Fibroblast of lung (primary cell): ENCODE data around the gene CCDC192. TPM values are rescaled to one million over a fixed set of nuclear protein-coding genes. Genes with fewer than 3 reads are reported as not detected.

ENCODE experiments used
- DNase-seq, 2 donors: peaks; one replicate each; pipeline versions ENCODE4 v3.0.0 to v3.0.0-alpha.2; 2010; ENCODE audit warnings: low read depth in 2 of 2
- H2AFZ ChIP-seq: 2 replicates; pipeline ENCODE4 v1.5.1; 2012; ENCODE audit warnings: low read length, control low read depth, inconsistent platforms
- H3K27ac ChIP-seq: 2 replicates; pipeline ENCODE4 v1.5.1; 2011; ENCODE audit warnings: low read length, control low read depth; ENCODE audit not compliant: insufficient read depth
- H3K27me3 ChIP-seq: 2 replicates; pipeline ENCODE4 v1.5.1; 2011; ENCODE audit warnings: mild to moderate bottlenecking, low read length; ENCODE audit not compliant: control insufficient read depth, insufficient read depth
- H3K36me3 ChIP-seq: 2 replicates; pipeline ENCODE4 v1.5.1; 2011; ENCODE audit warnings: low read length; ENCODE audit not compliant: control insufficient read depth, insufficient read depth
- H3K4me1 ChIP-seq: 2 replicates; pipeline ENCODE4 v1.5.1; 2011; ENCODE audit warnings: low read length; ENCODE audit not compliant: control insufficient read depth, insufficient read depth; ENCODE audit errors: extremely low read depth
- H3K4me2 ChIP-seq: 2 replicates; pipeline ENCODE4 v1.5.1; 2011; ENCODE audit warnings: low read length, control low read depth; ENCODE audit not compliant: insufficient read depth; ENCODE audit errors: extremely low read depth
- H3K4me3 ChIP-seq, 4 experiments: fragments of 200-600 bp in 1 of 4; sonication (generic) in 1 of 4; replicated peaks in 1 of 4; 2 replicates each; pipeline ENCODE4 v1.5.1; 2011 to 2016; ENCODE audit warnings: low read length in 4 of 4, low read depth in 3 of 4, mild to moderate bottlenecking in 3 of 4, control low read depth in 2 of 4, inconsistent platforms in 1 of 4, mixed read lengths in 1 of 4; ENCODE audit not compliant: insufficient read depth in 1 of 4; ENCODE audit errors: control extremely low read depth in 1 of 4
- H3K79me2 ChIP-seq: 2 replicates; pipeline ENCODE4 v1.5.1; 2012; ENCODE audit warnings: mild to moderate bottlenecking, low read length, inconsistent platforms; ENCODE audit not compliant: control insufficient read depth, insufficient read depth
- H3K9ac ChIP-seq: 2 replicates; pipeline ENCODE4 v1.5.1; 2011; ENCODE audit warnings: mild to moderate bottlenecking, low read length, control low read depth; ENCODE audit not compliant: insufficient read depth
- H3K9me3 ChIP-seq: 2 replicates; pipeline ENCODE4 v1.5.1; 2012; ENCODE audit warnings: low read depth, low read length; ENCODE audit not compliant: control insufficient read depth, insufficient read depth
- H4K20me1 ChIP-seq: 2 replicates; pipeline ENCODE4 v1.5.1; 2011; ENCODE audit warnings: low read length; ENCODE audit not compliant: control insufficient read depth, insufficient read depth; ENCODE audit errors: extremely low read depth
- CTCF ChIP-seq, 2 donors: IDR thresholded peaks in 1 of 2; conservative IDR thresholded peaks in 1 of 2; 1 replicate in 1 of 2; 2 replicates in 1 of 2; pipeline ENCODE4 v1.5.1; 2011 to 2012; ENCODE audit warnings: low read length in 2 of 2, control low read depth in 1 of 2, inconsistent platforms in 1 of 2, low read depth in 1 of 2, mild to moderate bottlenecking in 1 of 2
- EZH2 ChIP-seq: IDR thresholded peaks from 2 replicates; pipeline ENCODE4 v1.5.1; 2012; ENCODE audit warnings: low read length, control low read depth, mild to moderate bottlenecking; ENCODE audit errors: missing control alignments
- polyA plus RNA-seq, 2 donors: library from polyadenylated mRNA; depleted of rRNA in 1 of 2; stranded (reverse) in 1 of 2; unstranded in 1 of 2; fragments of >200 nt; gene quantifications; 2 replicates each; pipeline ENCODE4 v1.2.1, GENCODE V29; 2011 to 2012; ENCODE audit warnings: missing spikeins in 1 of 2
- total RNA-seq: library from RNA; depleted of rRNA; stranded (reverse); fragments of >200 nt; gene quantifications from 2 replicates; pipeline ENCODE4 v1.2.1, GENCODE V29; 2014

The CCDC192 gene
- total and polyA plus RNA-seq, 2 donors (not counting 1 experiment from before 2014, with no cell fraction given), result not detected

GRCh38 chr5:127799293-127799905 lies 96.2 kb downstream of the CCDC192 start:
- no peak for DNase-seq
- Histone ChIP-seq H3K9me3 (no peaks in the 10 kb centered on the region), H2AFZ (no peak overlapping the region)

GRCh38 chr5:127801751-127802476 lies 98.7 kb downstream of the CCDC192 start:
- Histone ChIP-seq H3K4me1 (peaks cover 15% of the 10 kb centered on the region), H2AFZ (peak overlapping the region; percentile 33), H4K20me1 (no peaks in the 10 kb centered on the region), H3K4me2 (peak overlapping the region; percentile 13), H3K27me3 (no peaks in the 10 kb centered on the region), H3K9ac (no peak overlapping the region), H3K36me3 (no peaks in the 10 kb centered on the region), H3K4me3 (no peak overlapping the region), H3K9me3 (no peaks in the 10 kb centered on the region), H3K79me2 (no peaks in the 10 kb centered on the region), H3K27ac (peak overlapping the region; percentile 57)
- DNase-seq, result peak; percentile 45 to 68
- no peak for TF ChIP-seq CTCF (conservative IDR thresholded peaks at IDR 0.05 in 1 of 2, IDR thresholded peaks at IDR 0.05 in 1 of 2; ENCODE audit: low read depth in 1 of 2, low read length in 2 of 2)
- TF ChIP-seq EZH2, result no peak

More at GRCh38 chr5:127799293-127799905, 96.2 kb downstream of the CCDC192 start:
- Histone ChIP-seq H3K4me2 (no peak overlapping the region), H3K79me2 (no peaks in the 10 kb centered on the region), H3K9ac (no peak overlapping the region), H3K4me3 (no peak overlapping the region), H3K27ac (no peak overlapping the region), H3K36me3 (no peaks in the 10 kb centered on the region), H4K20me1 (no peaks in the 10 kb centered on the region), H3K4me1 (peaks cover 13% of the 10 kb centered on the region), H3K27me3 (no peaks in the 10 kb centered on the region)
- no peak for TF ChIP-seq EZH2
- no peak for TF ChIP-seq CTCF (conservative IDR thresholded peaks at IDR 0.05 in 1 of 2, IDR thresholded peaks at IDR 0.05 in 1 of 2; ENCODE audit: low read depth in 1 of 2, low read length in 2 of 2)

- no peak overlapping the region for H3K4me3 ChIP-seq
- DNase-seq, result peak; percentile 20 to 43
Observed at GRCh38 chr5:127802477-127802865, 99.3 kb downstream of the CCDC192 start.

More at GRCh38 chr5:127802477-127802865, 99.3 kb downstream of the CCDC192 start:
- Histone ChIP-seq H3K27ac (peak overlapping the region; percentile 57), H3K27me3 (no peaks in the 10 kb centered on the region), H3K9me3 (no peaks in the 10 kb centered on the region), H3K9ac (no peak overlapping the region), H3K4me2 (peak overlapping the region; percentile 13), H3K36me3 (no peaks in the 10 kb centered on the region), H3K79me2 (no peaks in the 10 kb centered on the region), H3K4me1 (peaks cover 15% of the 10 kb centered on the region), H4K20me1 (no peaks in the 10 kb centered on the region), H2AFZ (peak overlapping the region; percentile 13)
- TF ChIP-seq CTCF (conservative IDR thresholded peaks at IDR 0.05 in 1 of 2, IDR thresholded peaks at IDR 0.05 in 1 of 2; ENCODE audit: low read depth in 1 of 2, low read length in 2 of 2) (no peak), EZH2 (no peak)
